Measurements from ENCODE around the gene TSPAN16.

The TSPAN16 gene

GRCh38 chr19:11286312-11286974 is 9.5 kb upstream of the TSPAN16 start:
- Histone ChIP-seq H3K27ac (ENCODE audit: low read depth, low read length) (no peak overlapping the region), H3K4me3 (ENCODE audit: low read length) (no peak overlapping the region), H3K4me2 (ENCODE audit: low read length) (no peak overlapping the region), H4K20me1 (ENCODE audit: control insufficient read depth, insufficient read depth, low read depth, low read length) (no peaks in the 10 kb centered on the region), H3K9me3 (ENCODE audit: control insufficient read depth, insufficient read depth, low read length) (no peaks in the 10 kb centered on the region), H3K4me1 (ENCODE audit: control insufficient read depth, low read length) (peaks cover 3% of the 10 kb centered on the region; the same call in 1 of the 2 replicates), H3K36me3 (ENCODE audit: control insufficient read depth, low read length) (no peaks in the 10 kb centered on the region), H3K79me2 (ENCODE audit: control insufficient read depth, low read length) (no peaks in the 10 kb centered on the region), H3K9me2 (replicated peaks; ENCODE audit: control insufficient read depth, low read length) (no peaks in the 10 kb centered on the region), H3F3A (ENCODE audit: control insufficient read depth, insufficient read depth) (no peaks in the 10 kb centered on the region), H3K27me3 (ENCODE audit: control insufficient read depth, low read length) (no peaks in the 10 kb centered on the region)
- no peak for TF ChIP-seq EZH2phosphoT487 (IDR thresholded peaks at IDR 0.05; ENCODE audit: borderline replicate concordance, low read length)
- no peak for TF ChIP-seq CTCF (IDR thresholded peaks at IDR 0.05; ENCODE audit: low read depth, low read length, poor library complexity, severe bottlenecking)

- Histone ChIP-seq H3K4me3 (ENCODE audit: low read length) (no peak overlapping the region), H3K36me3 (ENCODE audit: control insufficient read depth, low read length) (no peaks in the 10 kb centered on the region), H3K9me3 (ENCODE audit: control insufficient read depth, insufficient read depth, low read length) (no peaks in the 10 kb centered on the region), H3K79me2 (ENCODE audit: control insufficient read depth, low read length) (no peaks in the 10 kb centered on the region), H3K4me2 (ENCODE audit: low read length) (no peak overlapping the region), H3K4me1 (ENCODE audit: control insufficient read depth, low read length) (peaks cover 3% of the 10 kb centered on the region; the same call in 1 of the 2 replicates), H3K27me3 (ENCODE audit: control insufficient read depth, low read length) (no peaks in the 10 kb centered on the region), H3K9me2 (replicated peaks; ENCODE audit: control insufficient read depth, low read length) (no peaks in the 10 kb centered on the region), H3K27ac (ENCODE audit: low read depth, low read length) (no peak overlapping the region), H3F3A (ENCODE audit: control insufficient read depth, insufficient read depth) (no peaks in the 10 kb centered on the region), H4K20me1 (ENCODE audit: control insufficient read depth, insufficient read depth, low read depth, low read length) (no peaks in the 10 kb centered on the region)
- TF ChIP-seq CTCF (IDR thresholded peaks at IDR 0.05; ENCODE audit: low read depth, low read length, poor library complexity, severe bottlenecking) (peak; percentile 26), EZH2phosphoT487 (IDR thresholded peaks at IDR 0.05; ENCODE audit: borderline replicate concordance, low read length) (no peak)
Observed at GRCh38 chr19:11288349-11288748, 7.6 kb upstream of the TSPAN16 start.

- TF ChIP-seq CTCF (IDR thresholded peaks at IDR 0.05; ENCODE audit: low read depth, low read length, poor library complexity, severe bottlenecking) = no peak
- TF ChIP-seq EZH2phosphoT487 (IDR thresholded peaks at IDR 0.05; ENCODE audit: borderline replicate concordance, low read length) = no peak
- Histone ChIP-seq H4K20me1 (ENCODE audit: control insufficient read depth, insufficient read depth, low read depth, low read length) (no peaks in the 10 kb centered on the region), H3K79me2 (ENCODE audit: control insufficient read depth, low read length) (no peaks in the 10 kb centered on the region), H3K9me2 (replicated peaks; ENCODE audit: control insufficient read depth, low read length) (no peaks in the 10 kb centered on the region), H3K36me3 (ENCODE audit: control insufficient read depth, low read length) (no peaks in the 10 kb centered on the region), H3K27me3 (ENCODE audit: control insufficient read depth, low read length) (no peaks in the 10 kb centered on the region), H3K27ac (ENCODE audit: low read depth, low read length) (no peak overlapping the region), H3K4me2 (ENCODE audit: low read length) (no peak overlapping the region), H3F3A (ENCODE audit: control insufficient read depth, insufficient read depth) (no peaks in the 10 kb centered on the region), H3K4me3 (ENCODE audit: low read length) (no peak overlapping the region), H3K4me1 (ENCODE audit: control insufficient read depth, low read length) (peaks cover 11% of the 10 kb centered on the region), H3K9me3 (ENCODE audit: control insufficient read depth, insufficient read depth, low read length) (no peaks in the 10 kb centered on the region)
Observed at GRCh38 chr19:11290256-11290655, 5.7 kb upstream of the TSPAN16 start.
